Fibroblast of peridontal ligament (primary cell): ENCODE data around the gene WDR7.

Experiments
- DNase-seq: peaks from one replicate; pipeline ENCODE4 v3.0.0-alpha.2; 2010; ENCODE audit errors: extremely low read depth

Gene WDR7

GRCh38 chr18:56650944-56651770, at the start of gene WDR7:
TSS of gene WDR7 (plus strand) at chr18:56651359. CDS start at chr18:56672516, 21,157 bp downstream.
- peak; percentile 98 for DNase-seq

- no peak for DNase-seq
Measured at GRCh38 chr18:56606618-56607017, 44.5 kb upstream of the WDR7 start.

- no peak for DNase-seq
Measured at GRCh38 chr18:56615738-56616520, 35.2 kb upstream of the WDR7 start.

- DNase-seq: no peak
Measured at GRCh38 chr18:56627991-56628390, 23.2 kb upstream of the WDR7 start.

- no peak for DNase-seq
Measured at GRCh38 chr18:56632070-56633022, 18.8 kb upstream of the WDR7 start.

GRCh38 chr18:56635007-56635406, 16.2 kb upstream of the WDR7 start:
- DNase-seq: no peak

GRCh38 chr18:56637176-56637575, 14.0 kb upstream of the WDR7 start:
- DNase-seq: peak; percentile 40

GRCh38 chr18:56637711-56638231, 13.4 kb upstream of the WDR7 start:
- peak; percentile 8 for DNase-seq

GRCh38 chr18:56638232-56639103, 12.7 kb upstream of the WDR7 start, which contains the start of gene TXNL1:
TSS of gene TXNL1 (minus strand) at chr18:56638592. CDS start at chr18:56638440, 152 bp downstream.
- DNase-seq: peak; percentile 99

- DNase-seq: no peak
Measured at GRCh38 chr18:56639104-56639381, 12.1 kb upstream of the WDR7 start.

- no peak for DNase-seq
Measured at GRCh38 chr18:56639571-56639970, 11.6 kb upstream of the WDR7 start.

- DNase-seq: peak; percentile 21
Measured at GRCh38 chr18:56641714-56642337, 9.3 kb upstream of the WDR7 start.

GRCh38 chr18:56643381-56643780, 7.8 kb upstream of the WDR7 start:
- no peak for DNase-seq

GRCh38 chr18:56645415-56646016, 5.6 kb upstream of the WDR7 start:
- peak; percentile 17 for DNase-seq

GRCh38 chr18:56647071-56647470, 4.1 kb upstream of the WDR7 start:
- DNase-seq: no peak

GRCh38 chr18:56647951-56648893, 2.9 kb upstream of the WDR7 start:
- no peak for DNase-seq

GRCh38 chr18:56649996-56650395, 1.2 kb upstream of the WDR7 start:
- no peak for DNase-seq

GRCh38 chr18:56651771-56652092, 573 bp downstream of the WDR7 start:
- DNase-seq: no peak

- no peak for DNase-seq
Measured at GRCh38 chr18:56652802-56653201, 1.6 kb downstream of the WDR7 start.
